ENCODE results near the gene SH3BP5L. TPM values are rescaled to one million over a fixed set of nuclear protein-coding genes. Genes with fewer than 3 reads are reported as not detected.

The SH3BP5L gene
- total and polyA plus RNA-seq, 2 of the 13 experiments (the other 11 are each of a cell fraction or from before 2014, with no cell fraction given): 10.3 to 14.9 TPM

- peak; percentile 43; the same call in 1 of the 2 replicates for TF ChIP-seq RNF219 (CRISPR knock-in tag; IDR thresholded peaks at IDR 0.05)
- TF ChIP-seq HIC2 (CRISPR knock-in tag; IDR thresholded peaks at IDR 0.05; ENCODE audit: low read depth): peak; percentile 74
- peak; percentile 3; the same call in 1 of the 2 replicates for TF ChIP-seq NFE2L2 (IDR thresholded peaks at IDR 0.05; ENCODE audit: low read length)
- no peak for TF ChIP-seq AHDC1 (CRISPR knock-in tag; IDR thresholded peaks at IDR 0.05; ENCODE audit: borderline replicate concordance)
- TF ChIP-seq EED (CRISPR knock-in tag; IDR thresholded peaks at IDR 0.05): no peak
- TF ChIP-seq POLR2A (IDR thresholded peaks at IDR 0.05; ENCODE audit: insufficient read depth in 1 of 2, low read depth in 2 of 2, low read length in 2 of 2): peak; percentile 28 to 72; a peak in 3 of 4 replicates
- peak; percentile 85 for TF ChIP-seq PHF21A (CRISPR knock-in tag; IDR thresholded peaks at IDR 0.05)
- TF ChIP-seq ZZZ3 (CRISPR knock-in tag; IDR thresholded peaks at IDR 0.05; ENCODE audit: borderline replicate concordance): peak; percentile 45; the same call in 1 of the 2 replicates
- TF ChIP-seq FOXK2 (IDR thresholded peaks at IDR 0.05): no peak
- TF ChIP-seq ZSCAN22 (CRISPR knock-in tag; IDR thresholded peaks at IDR 0.05): no peak
- TF ChIP-seq ZFP36 (IDR thresholded peaks at IDR 0.05; ENCODE audit: borderline replicate concordance, low read depth, low read length, partially characterized antibody): peak; percentile 8
- TF ChIP-seq ELK4 (CRISPR knock-in tag; IDR thresholded peaks at IDR 0.05; ENCODE audit: borderline replicate concordance): no peak
- TF ChIP-seq DRAP1 (CRISPR knock-in tag; IDR thresholded peaks at IDR 0.05): no peak; the same call in 1 of the 2 replicates
- TF ChIP-seq ZNF44 (CRISPR knock-in tag; IDR thresholded peaks at IDR 0.05): no peak
- peak; percentile 35 for TF ChIP-seq TMF1 (CRISPR knock-in tag; IDR thresholded peaks at IDR 0.05; ENCODE audit: low read depth)
Observed at GRCh38 chr1:248873409-248873992, 47.8 kb upstream of the SH3BP5L start (continued).
